ENCODE measurements around the gene OPTN.

Gene OPTN

DNA sequence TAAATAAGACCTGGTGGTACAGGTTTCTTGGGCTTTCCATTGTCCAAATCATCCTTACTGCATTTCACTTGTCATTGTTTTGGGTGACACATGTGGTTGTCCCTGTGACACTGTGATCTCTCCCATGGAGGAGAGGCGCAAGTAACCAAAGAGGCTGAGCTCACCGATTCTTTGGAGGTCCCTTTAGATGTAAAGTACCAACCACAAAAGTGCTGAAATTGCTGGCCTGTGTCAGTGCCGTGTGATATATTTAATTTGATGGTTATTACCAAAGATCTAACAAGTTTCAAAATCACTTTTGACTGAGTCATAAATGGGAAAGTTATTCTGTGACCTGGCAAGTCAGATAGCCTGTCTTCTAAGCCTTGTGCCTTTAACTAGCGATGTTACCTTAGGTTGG, 80.8 kb downstream of the OPTN start:
- H2BK5ac ChIP-seq (ENCODE audit: low read depth, low read length, poor library complexity, severe bottlenecking): no peak overlapping the region
- H3K23ac ChIP-seq (ENCODE audit: low read length in 2 of 2): no peak overlapping the region
- no peak overlapping the region for H3K9ac ChIP-seq (ENCODE audit: low read length)
- no peak overlapping the region for H3K27ac ChIP-seq (ENCODE audit: low read length, poor library complexity, severe bottlenecking)
- no peaks in the 10 kb centered on the region for H3K4me1 ChIP-seq (ENCODE audit: control insufficient read depth, insufficient read depth, low read depth, low read length)
- no peak overlapping the region for H2BK15ac ChIP-seq (ENCODE audit: low read depth, poor library complexity, severe bottlenecking)
- H3K27me3 ChIP-seq (ENCODE audit: control insufficient read depth in 1 of 2, insufficient read depth in 1 of 2, low read length in 2 of 2): no peaks in the 10 kb centered on the region
- peaks cover 3% of the 10 kb centered on the region for H3K79me1 ChIP-seq (replicated peaks; ENCODE audit: low read length, poor library complexity, severe bottlenecking)
- H3K4me2 ChIP-seq (ENCODE audit: low read length, poor library complexity, severe bottlenecking): no peak overlapping the region
- H3K9me3 ChIP-seq (ENCODE audit: control insufficient read depth, low read length): no peaks in the 10 kb centered on the region
- H3K14ac ChIP-seq (ENCODE audit: low read length in 2 of 2): no peak overlapping the region
- no peak overlapping the region for H2AFZ ChIP-seq (ENCODE audit: low read depth, low read length)
- H4K91ac ChIP-seq (ENCODE audit: low read length): no peak overlapping the region
- no peak overlapping the region for H3K4me3 ChIP-seq (ENCODE audit: insufficient read depth in 1 of 2, low read depth in 1 of 2, low read length in 2 of 2)
- no peak overlapping the region for H4K8ac ChIP-seq (ENCODE audit: low read length)
- H3K4ac ChIP-seq (ENCODE audit: low read depth in 1 of 2, low read length in 2 of 2): no peak overlapping the region
- 92% methylated on average over 3 of the region's 4 CpGs for WGBS
- no peak overlapping the region for H2BK120ac ChIP-seq (ENCODE audit: low read depth, low read length)
- H2AK5ac ChIP-seq (ENCODE audit: low read length, severe bottlenecking): no peak overlapping the region
- no peak for DNase-seq
- no peak overlapping the region for H3K18ac ChIP-seq (ENCODE audit: low read depth in 1 of 2, low read length in 2 of 2)
- peaks cover 0 to 2% of the 10 kb centered on the region in 2 experiments for H3K36me3 ChIP-seq (ENCODE audit: control insufficient read depth in 1 of 2, insufficient read depth in 2 of 2, low read depth in 1 of 2, low read length in 2 of 2)
- no peak overlapping the region for H2BK12ac ChIP-seq (ENCODE audit: low read length in 2 of 2)

DNA sequence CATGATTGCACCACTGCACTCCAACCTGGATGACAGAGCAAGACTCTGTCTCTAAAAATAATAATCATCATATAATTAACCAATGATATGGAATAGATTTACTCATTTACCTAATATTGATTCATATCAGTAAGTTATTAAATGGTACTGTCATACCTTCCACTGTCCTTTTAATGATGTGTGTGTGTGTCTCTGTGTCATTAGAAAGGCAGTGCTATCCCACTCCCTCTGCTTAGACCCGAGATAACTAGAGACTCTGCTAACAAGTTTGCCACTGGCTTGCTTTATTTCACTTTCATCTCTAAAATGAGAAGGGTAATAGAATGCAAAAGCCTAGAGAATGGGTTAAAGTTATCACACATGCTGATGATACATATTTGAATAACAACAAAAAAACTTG, 82.5 kb downstream of the OPTN start:
- WGBS: no CpG with 5 or more reads among the region's 1 CpG
- Histone ChIP-seq H4K8ac (ENCODE audit: low read length) (no peak overlapping the region), H3K4me1 (ENCODE audit: control insufficient read depth, insufficient read depth, low read depth, low read length) (no peaks in the 10 kb centered on the region), H3K18ac (ENCODE audit: low read depth in 1 of 2, low read length in 2 of 2) (no peak overlapping the region), H3K27ac (ENCODE audit: low read length, poor library complexity, severe bottlenecking) (no peak overlapping the region), H4K91ac (ENCODE audit: low read length) (no peak overlapping the region), H3K23ac (ENCODE audit: low read length in 2 of 2) (no peak overlapping the region), H3K27me3 (ENCODE audit: control insufficient read depth in 1 of 2, insufficient read depth in 1 of 2, low read length in 2 of 2) (no peaks in the 10 kb centered on the region), H2BK15ac (ENCODE audit: low read depth, poor library complexity, severe bottlenecking) (no peak overlapping the region), H3K9ac (ENCODE audit: low read length) (no peak overlapping the region), H3K4me3 (ENCODE audit: insufficient read depth in 1 of 2, low read depth in 1 of 2, low read length in 2 of 2) (no peak overlapping the region), H3K4ac (ENCODE audit: low read depth in 1 of 2, low read length in 2 of 2) (no peak overlapping the region), H2BK5ac (ENCODE audit: low read depth, low read length, poor library complexity, severe bottlenecking) (no peak overlapping the region), H3K79me1 (replicated peaks; ENCODE audit: low read length, poor library complexity, severe bottlenecking) (peaks cover 3% of the 10 kb centered on the region), H2BK12ac (ENCODE audit: low read length in 2 of 2) (no peak overlapping the region), H2AFZ (ENCODE audit: low read depth, low read length) (no peak overlapping the region), H2BK120ac (ENCODE audit: low read depth, low read length) (no peak overlapping the region), H3K36me3 (ENCODE audit: control insufficient read depth in 1 of 2, insufficient read depth in 2 of 2, low read depth in 1 of 2, low read length in 2 of 2) (peaks cover 0 to 2% of the 10 kb centered on the region in 2 experiments), H3K9me3 (ENCODE audit: control insufficient read depth, low read length) (no peaks in the 10 kb centered on the region), H3K4me2 (ENCODE audit: low read length, poor library complexity, severe bottlenecking) (no peak overlapping the region), H2AK5ac (ENCODE audit: low read length, severe bottlenecking) (no peak overlapping the region), H3K14ac (ENCODE audit: low read length in 2 of 2) (no peak overlapping the region)
- no peak for DNase-seq

- H3K9ac ChIP-seq (ENCODE audit: low read length): no peak overlapping the region
- H2BK5ac ChIP-seq (ENCODE audit: low read depth, low read length, poor library complexity, severe bottlenecking): no peak overlapping the region
- H3K4me3 ChIP-seq (ENCODE audit: insufficient read depth in 1 of 2, low read depth in 1 of 2, low read length in 2 of 2): no peak overlapping the region
- H3K36me3 ChIP-seq (ENCODE audit: control insufficient read depth in 1 of 2, insufficient read depth in 2 of 2, low read depth in 1 of 2, low read length in 2 of 2): peaks cover 0 to 4% of the 10 kb centered on the region in 2 experiments
- no peak for DNase-seq
- no peaks in the 10 kb centered on the region for H3K4me1 ChIP-seq (ENCODE audit: control insufficient read depth, insufficient read depth, low read depth, low read length)
- no peaks in the 10 kb centered on the region for H3K9me3 ChIP-seq (ENCODE audit: control insufficient read depth, low read length)
- H4K91ac ChIP-seq (ENCODE audit: low read length): no peak overlapping the region
- no peak overlapping the region for H4K8ac ChIP-seq (ENCODE audit: low read length)
- no peak overlapping the region for H2AFZ ChIP-seq (ENCODE audit: low read depth, low read length)
- H3K14ac ChIP-seq (ENCODE audit: low read length in 2 of 2): no peak overlapping the region
- H2BK15ac ChIP-seq (ENCODE audit: low read depth, poor library complexity, severe bottlenecking): no peak overlapping the region
- WGBS: 91% methylated on average over 5 of the region's 5 CpGs
- no peak overlapping the region for H2BK120ac ChIP-seq (ENCODE audit: low read depth, low read length)
- H2BK12ac ChIP-seq (ENCODE audit: low read length in 2 of 2): no peak overlapping the region
- no peak overlapping the region for H3K4me2 ChIP-seq (ENCODE audit: low read length, poor library complexity, severe bottlenecking)
- no peak overlapping the region for H3K27ac ChIP-seq (ENCODE audit: low read length, poor library complexity, severe bottlenecking)
- H3K4ac ChIP-seq (ENCODE audit: low read depth in 1 of 2, low read length in 2 of 2): no peak overlapping the region
- H3K18ac ChIP-seq (ENCODE audit: low read depth in 1 of 2, low read length in 2 of 2): no peak overlapping the region
- peaks cover 3% of the 10 kb centered on the region for H3K79me1 ChIP-seq (replicated peaks; ENCODE audit: low read length, poor library complexity, severe bottlenecking)
- no peaks in the 10 kb centered on the region for H3K27me3 ChIP-seq (ENCODE audit: control insufficient read depth in 1 of 2, insufficient read depth in 1 of 2, low read length in 2 of 2)
- no peak overlapping the region for H2AK5ac ChIP-seq (ENCODE audit: low read length, severe bottlenecking)
- no peak overlapping the region for H3K23ac ChIP-seq (ENCODE audit: low read length in 2 of 2)
Measured at GRCh38 chr10:13183625-13184024, 83.7 kb downstream of the OPTN start.

DNA sequence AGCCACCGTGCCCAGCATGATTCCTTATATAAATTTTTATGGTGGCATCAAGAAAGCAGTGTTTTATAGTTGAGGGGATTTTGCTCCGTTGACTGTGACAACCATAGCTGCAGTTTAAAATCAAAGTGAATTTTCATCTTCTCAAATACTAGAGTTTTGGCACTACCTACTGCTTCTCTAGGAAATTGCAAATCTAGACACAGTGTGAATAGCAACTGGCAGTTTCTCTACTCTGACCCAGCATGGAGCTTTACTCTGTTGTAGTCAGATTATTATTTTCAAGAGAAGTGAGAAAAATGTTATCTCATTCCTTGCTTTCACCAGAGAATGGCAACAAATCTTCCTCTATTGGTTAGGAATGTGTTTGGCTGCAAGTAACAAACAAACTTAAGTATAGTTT, 84.3 kb downstream of the OPTN start:
- Histone ChIP-seq H3K4ac (ENCODE audit: low read depth in 1 of 2, low read length in 2 of 2) (no peak overlapping the region), H3K27ac (ENCODE audit: low read length, poor library complexity, severe bottlenecking) (no peak overlapping the region), H2BK5ac (ENCODE audit: low read depth, low read length, poor library complexity, severe bottlenecking) (no peak overlapping the region), H3K18ac (ENCODE audit: low read depth in 1 of 2, low read length in 2 of 2) (no peak overlapping the region), H3K23ac (ENCODE audit: low read length in 2 of 2) (no peak overlapping the region), H2AK5ac (ENCODE audit: low read length, severe bottlenecking) (no peak overlapping the region), H3K36me3 (ENCODE audit: control insufficient read depth in 1 of 2, insufficient read depth in 2 of 2, low read depth in 1 of 2, low read length in 2 of 2) (peaks cover 0 to 5% of the 10 kb centered on the region in 2 experiments), H3K79me1 (replicated peaks; ENCODE audit: low read length, poor library complexity, severe bottlenecking) (peaks cover under 1% of the 10 kb centered on the region), H3K27me3 (ENCODE audit: control insufficient read depth in 1 of 2, insufficient read depth in 1 of 2, low read length in 2 of 2) (no peaks in the 10 kb centered on the region), H2AFZ (ENCODE audit: low read depth, low read length) (no peak overlapping the region), H2BK120ac (ENCODE audit: low read depth, low read length) (no peak overlapping the region), H2BK15ac (ENCODE audit: low read depth, poor library complexity, severe bottlenecking) (no peak overlapping the region), H3K9ac (ENCODE audit: low read length) (no peak overlapping the region), H4K91ac (ENCODE audit: low read length) (no peak overlapping the region), H3K4me3 (ENCODE audit: insufficient read depth in 1 of 2, low read depth in 1 of 2, low read length in 2 of 2) (no peak overlapping the region), H3K14ac (ENCODE audit: low read length in 2 of 2) (no peak overlapping the region), H4K8ac (ENCODE audit: low read length) (no peak overlapping the region), H3K4me1 (ENCODE audit: control insufficient read depth, insufficient read depth, low read depth, low read length) (no peaks in the 10 kb centered on the region), H3K4me2 (ENCODE audit: low read length, poor library complexity, severe bottlenecking) (no peak overlapping the region), H3K9me3 (ENCODE audit: control insufficient read depth, low read length) (no peaks in the 10 kb centered on the region), H2BK12ac (ENCODE audit: low read length in 2 of 2) (no peak overlapping the region)
- no peak for DNase-seq
- WGBS: 100% methylated on average over 2 of the region's 2 CpGs

All from mesenchymal stem cell (in vitro differentiated cells and primary cell).